A549 treated with RU486 at 1 μM for 4 hours (cell line): ENCODE measurements around the gene SERINC5. TPM values are rescaled to one million over a fixed set of nuclear protein-coding genes. Genes with fewer than 3 reads are reported as not detected.

Experiments
- total RNA-seq: library from RNA; stranded (reverse); fragments of 200-300 nt; extraction: Qiagen RNA extraction; gene quantifications from 5 replicates; pipeline ENCODE4 v1.2.3, GENCODE V29; 2022; ENCODE audit warnings: low read depth

SERINC5 gene
- 3.8 to 7.6 TPM (median 7.0 TPM) in 5 replicates for total RNA-seq

DNA sequence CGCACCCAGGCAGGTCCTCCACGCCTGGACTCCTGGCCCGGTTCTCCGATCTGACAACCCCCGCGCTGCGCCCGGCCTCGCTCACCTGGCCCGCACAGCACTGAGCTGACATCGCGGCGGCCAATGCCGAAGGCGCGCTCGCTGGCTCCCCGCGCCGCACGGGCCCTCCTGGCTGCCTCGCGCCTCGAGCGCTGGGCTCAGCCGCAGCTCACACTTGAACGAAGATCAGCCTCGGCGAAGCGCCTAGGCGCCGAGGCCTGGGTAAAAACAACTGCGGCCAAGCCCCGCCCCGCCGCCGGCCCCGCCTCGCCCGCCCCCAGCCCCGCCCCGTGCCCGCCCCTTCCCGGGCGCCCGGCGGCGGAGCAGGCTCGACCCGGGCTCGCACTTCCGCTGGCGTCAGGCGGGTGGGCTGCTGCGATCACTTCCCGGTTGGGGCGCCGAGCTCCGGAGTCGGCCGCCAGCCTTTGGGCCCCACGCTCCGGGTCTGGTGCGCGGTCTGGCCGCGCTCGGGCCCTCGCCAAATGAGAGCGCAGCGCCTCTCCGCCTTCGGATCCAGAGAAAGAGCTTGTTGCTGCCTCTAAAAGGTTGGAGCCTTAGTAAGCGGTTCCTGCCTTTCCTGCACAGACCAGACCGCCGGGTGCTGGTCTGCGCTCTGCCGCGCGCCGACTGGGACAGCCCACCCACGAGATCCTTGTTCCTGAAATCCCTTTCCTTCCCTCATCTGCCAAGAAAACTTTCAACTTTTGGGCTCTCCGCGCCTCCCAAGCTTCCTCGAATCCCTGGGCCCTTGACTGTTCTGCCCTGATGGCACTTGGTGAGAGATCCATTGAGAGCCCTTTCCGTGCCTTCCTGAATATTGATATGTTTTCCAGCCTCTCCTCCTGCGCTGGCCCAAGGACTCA is at the start of gene SERINC5:
Gene SERINC5, minus strand, starts transcription at position 238 of the 902 bp plus-strand sequence. Its CDS starts 126 bp downstream, at position 112.

Other genes starting within 250 kb of the SERINC5 start
- gene THBS4, start 220.7 kb downstream of the SERINC5 start, total RNA-seq, result 0.08 to 0.12 TPM in 2 of 5 replicates, not detected in the others
- not detected in 5 replicates for gene SPZ1, start 64.0 kb upstream of the SERINC5 start, total RNA-seq
- 7.6 to 20.0 TPM (median 13.8 TPM) in 5 replicates for gene ZFYVE16, start 152.0 kb upstream of the SERINC5 start, total RNA-seq
- 1.2 to 2.6 TPM (median 1.8 TPM) in 5 replicates for gene FAM151B, start 232.1 kb upstream of the SERINC5 start, total RNA-seq